Neuronal stem cell (in vitro differentiated cells): ENCODE results near the gene DSC2.
A peak's percentile ranks its signal among the peaks of the same experiment; 100 is the strongest.

Experiments used
- DNase-seq: peaks from one replicate; pipeline ENCODE4 v3.0.0-alpha.2; 2013; ENCODE audit warnings: low spot score
- H2AFZ ChIP-seq: one replicate; pipeline ENCODE4 v1.6.1; 2013; ENCODE audit warnings: mild to moderate bottlenecking, low read length, inconsistent platforms
- H2AK5ac ChIP-seq: 2 replicates; pipeline ENCODE4 v1.6.1; 2013; ENCODE audit warnings: low read depth, mild to moderate bottlenecking, inconsistent platforms, low read length, moderate library complexity, mixed read lengths
- H2BK120ac ChIP-seq: 2 replicates; pipeline ENCODE4 v1.6.1; 2013; ENCODE audit warnings: low read depth, mild to moderate bottlenecking, inconsistent platforms, low read length, moderate library complexity, mixed read lengths
- H2BK12ac ChIP-seq: one replicate; pipeline ENCODE4 v1.6.1; 2013; ENCODE audit warnings: low read length, inconsistent platforms
- H2BK15ac ChIP-seq: 2 replicates; pipeline ENCODE4 v1.6.1; 2013; ENCODE audit warnings: mild to moderate bottlenecking, low read length, inconsistent platforms, mixed read lengths
- H2BK5ac ChIP-seq: one replicate; pipeline ENCODE4 v1.6.1; 2013; ENCODE audit warnings: inconsistent platforms, mild to moderate bottlenecking, low read length, moderate library complexity
- H3K14ac ChIP-seq: one replicate; pipeline ENCODE4 v1.6.1; 2013; ENCODE audit warnings: low read length, inconsistent platforms
- H3K18ac ChIP-seq: 2 replicates; pipeline ENCODE4 v1.6.1; 2013; ENCODE audit warnings: low read length, inconsistent platforms
- H3K23ac ChIP-seq: 2 replicates; pipeline ENCODE4 v1.6.1; 2013; ENCODE audit warnings: low read depth, mild to moderate bottlenecking, mixed read lengths, low read length, inconsistent platforms; ENCODE audit not compliant: poor library complexity
- H3K27ac ChIP-seq: replicated peaks from 3 replicates; pipeline ENCODE4 v1.5.1; 2013; ENCODE audit warnings: low read length, inconsistent platforms
- H3K27me3 ChIP-seq, 3 experiments: 2 replicates each; pipeline ENCODE4 v1.6.1; 2013; ENCODE audit warnings: low read length in 3 of 3, mild to moderate bottlenecking in 2 of 3, inconsistent platforms in 1 of 3, low read depth in 1 of 3, mixed read lengths in 1 of 3, moderate library complexity in 1 of 3; ENCODE audit not compliant: control insufficient read depth in 3 of 3, insufficient read depth in 3 of 3
- H3K36me3 ChIP-seq, 2 donors: replicated peaks in 1 of 2; 2 replicates each; pipeline ENCODE4 v1.6.1; 2013; ENCODE audit warnings: low read length in 2 of 2; ENCODE audit not compliant: control insufficient read depth in 2 of 2, insufficient read depth in 2 of 2
- H3K4ac ChIP-seq: 2 replicates; pipeline ENCODE4 v1.6.1; 2013; ENCODE audit warnings: inconsistent platforms, mild to moderate bottlenecking, low read length, moderate library complexity
- H3K4me1 ChIP-seq, 2 donors: 1 replicate in 1 of 2; 2 replicates in 1 of 2; pipeline ENCODE4 v1.6.1; 2013; ENCODE audit warnings: low read length in 2 of 2, low read depth in 1 of 2; ENCODE audit not compliant: control insufficient read depth in 2 of 2, insufficient read depth in 1 of 2
- H3K4me2 ChIP-seq: one replicate; pipeline ENCODE4 v1.6.1; 2013; ENCODE audit warnings: mild to moderate bottlenecking, low read length, inconsistent platforms; ENCODE audit not compliant: insufficient read depth, poor library complexity, severe bottlenecking
- H3K4me3 ChIP-seq, 2 donors: 2 replicates each; pipeline ENCODE4 v1.5.1; 2013; ENCODE audit warnings: low read length in 2 of 2, mild to moderate bottlenecking in 2 of 2, inconsistent platforms in 1 of 2, moderate library complexity in 1 of 2
- H3K79me1 ChIP-seq: one replicate; pipeline ENCODE4 v1.6.1; 2013; ENCODE audit warnings: low read depth, mild to moderate bottlenecking, inconsistent platforms, low read length, moderate library complexity
- H3K9ac ChIP-seq: one replicate; pipeline ENCODE4 v1.6.1; 2013; ENCODE audit warnings: mild to moderate bottlenecking, low read depth, low read length, inconsistent platforms; ENCODE audit not compliant: poor library complexity
- H3K9me3 ChIP-seq, 2 donors: replicated peaks in 1 of 2; 2 replicates each; pipeline versions ENCODE3 to v1.6.1; 2013; ENCODE audit warnings: low read length in 2 of 2, mild to moderate bottlenecking in 2 of 2, inconsistent platforms in 1 of 2, low read depth in 1 of 2, mixed read lengths in 1 of 2, moderate library complexity in 1 of 2; ENCODE audit not compliant: control insufficient read depth in 2 of 2, insufficient read depth in 1 of 2
- H4K8ac ChIP-seq: one replicate; pipeline ENCODE4 v1.6.1; 2013; ENCODE audit warnings: low read depth, mild to moderate bottlenecking, inconsistent platforms, low read length, moderate library complexity
- H4K91ac ChIP-seq: one replicate; pipeline ENCODE4 v1.6.1; 2013; ENCODE audit warnings: low read length, low read depth, mild to moderate bottlenecking, inconsistent platforms; ENCODE audit not compliant: poor library complexity
- WGBS, 2 donors: extraction: QIAGEN DNeasy Blood & Tissue Kit; methylation state at CpG; one replicate each; pipeline ENCODE4 v1.1.7; 2013; ENCODE audit warnings: missing lambda C conversion rate in 2 of 2, mixed read lengths in 1 of 2; ENCODE audit not compliant: insufficient read length in 2 of 2, insufficient replicate concordance in 1 of 2; ENCODE audit errors: extremely low coverage in 2 of 2; 5-methylcytosine and 5-hydroxymethylcytosine counted together

DSC2 gene

DNA sequence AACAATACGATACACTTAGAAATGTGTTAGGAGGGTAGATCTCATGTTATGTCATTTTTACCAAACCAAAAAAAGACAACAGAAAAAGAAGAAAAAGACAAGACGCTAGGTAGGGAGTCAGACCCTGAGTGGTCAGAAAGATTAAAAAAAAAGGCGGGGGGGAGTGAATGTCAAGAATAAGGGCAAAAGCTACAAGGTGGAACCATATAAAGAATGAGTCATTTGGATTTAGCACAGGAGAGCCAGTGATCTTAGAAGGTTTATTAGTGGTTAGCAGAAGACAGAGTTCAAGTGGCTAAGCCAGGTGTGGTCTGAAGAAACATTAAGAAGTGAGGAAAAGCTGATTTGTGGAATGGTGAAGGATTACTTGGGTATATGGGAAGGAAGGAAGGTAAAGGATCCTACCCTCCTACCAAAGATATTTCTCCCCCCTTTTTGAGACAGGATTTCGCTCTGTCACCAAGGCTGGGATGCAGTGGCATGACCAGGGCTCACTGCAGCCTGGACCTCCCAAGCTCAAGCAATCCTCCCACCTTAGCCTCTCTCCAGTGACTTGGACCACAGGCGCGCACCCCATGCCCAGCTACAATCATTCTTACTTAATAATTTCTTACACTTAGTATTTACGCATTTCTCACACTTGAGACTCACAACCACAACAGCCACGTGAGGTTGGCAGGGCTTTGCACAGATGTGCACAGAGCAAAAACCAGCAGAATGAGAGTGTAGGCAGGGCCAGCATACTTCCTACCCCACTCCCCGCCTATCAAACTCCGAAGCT lies 2.6 kb downstream of the DSC2 start:
- Histone ChIP-seq H3K23ac (no peak overlapping the region), H3K27me3 (peaks cover 0 to 31% (median 0%) of the 10 kb centered on the region in 3 experiments), H2AFZ (no peak overlapping the region), H3K4me1 (peaks cover 0 to 3% of the 10 kb centered on the region in 2 donors), H2BK5ac (no peak overlapping the region), H2BK12ac (no peak overlapping the region), H4K8ac (no peak overlapping the region), H3K18ac (no peak overlapping the region), H4K91ac (no peak overlapping the region), H3K14ac (peak overlapping the region; percentile 1), H2BK120ac (no peak overlapping the region), H3K4me3 (no peak overlapping the region), H3K9me3 (no peaks in the 10 kb centered on the region), H3K4me2 (no peak overlapping the region), H3K9ac (no peak overlapping the region), H2AK5ac (no peak overlapping the region), H3K4ac (no peak overlapping the region), H3K79me1 (peaks cover 2% of the 10 kb centered on the region), H2BK15ac (no peak overlapping the region), H3K36me3 (no peaks in the 10 kb centered on the region), H3K27ac (no peak overlapping the region)
- WGBS, 2 donors, result no CpG with 5 or more reads among the region's 10 CpGs
- DNase-seq, result no peak

DNA sequence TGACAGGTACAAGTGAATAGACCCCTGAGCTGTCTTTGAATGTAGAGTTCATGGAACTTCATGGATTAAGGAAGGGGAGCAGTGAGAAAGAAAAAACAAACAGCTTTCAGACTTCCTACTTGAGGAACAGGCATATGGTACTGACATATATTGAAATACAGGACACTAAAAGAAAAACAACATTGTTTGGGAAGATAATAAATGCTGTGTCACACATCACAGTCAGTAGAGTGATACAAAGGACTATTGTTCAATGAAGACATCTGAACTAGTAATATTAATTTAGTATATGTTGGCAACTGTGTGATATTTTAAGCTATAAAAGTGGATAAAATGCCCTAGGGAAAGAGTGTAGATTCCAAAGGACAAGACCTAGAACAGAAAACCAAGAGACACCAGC lies 3.3 kb downstream of the DSC2 start:
- no peak overlapping the region for H4K91ac ChIP-seq
- no peak overlapping the region for H3K9ac ChIP-seq
- no peak overlapping the region for H3K4ac ChIP-seq
- H3K27ac ChIP-seq, result no peak overlapping the region
- no peak overlapping the region for H3K4me2 ChIP-seq
- no peak overlapping the region for H3K4me3 ChIP-seq
- no peak overlapping the region for H2BK5ac ChIP-seq
- DNase-seq, result no peak
- no peak overlapping the region for H2BK12ac ChIP-seq
- no peak overlapping the region for H3K23ac ChIP-seq
- no peak overlapping the region for H3K18ac ChIP-seq
- no peak overlapping the region for H2BK15ac ChIP-seq
- no peak overlapping the region for H3K14ac ChIP-seq
- H2AFZ ChIP-seq, result no peak overlapping the region
- no peak overlapping the region for H2BK120ac ChIP-seq
- peaks cover 2% of the 10 kb centered on the region for H3K79me1 ChIP-seq
- no peak overlapping the region for H4K8ac ChIP-seq
- H3K27me3 ChIP-seq, result peaks cover 0 to 31% (median 0%) of the 10 kb centered on the region in 3 experiments
- no peaks in the 10 kb centered on the region for H3K36me3 ChIP-seq
- peaks cover 0 to 3% of the 10 kb centered on the region in 2 donors for H3K4me1 ChIP-seq
- H2AK5ac ChIP-seq, result no peak overlapping the region
- no peaks in the 10 kb centered on the region for H3K9me3 ChIP-seq

DNA sequence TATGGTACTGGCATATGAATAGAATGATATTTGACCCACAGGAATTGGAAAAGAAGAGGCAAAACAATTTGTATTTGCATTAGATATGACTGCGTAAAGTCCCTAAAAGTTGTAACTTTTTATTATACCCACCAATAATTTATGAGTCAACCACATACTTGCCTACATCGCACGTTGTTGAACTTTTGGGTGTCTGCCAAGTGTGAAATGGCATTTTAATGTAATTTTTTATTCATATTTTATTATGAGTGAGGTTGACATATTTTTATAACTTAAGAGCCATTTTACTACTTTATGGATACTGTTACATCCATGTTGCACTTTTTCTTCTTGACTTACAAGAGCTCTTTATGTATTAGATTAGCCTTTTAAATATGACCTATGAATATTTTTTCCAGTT lies 4.6 kb downstream of the DSC2 start:
- Histone ChIP-seq H3K9ac (no peak overlapping the region), H3K18ac (no peak overlapping the region), H3K27me3 (peaks cover 0 to 22% (median 0%) of the 10 kb centered on the region in 3 experiments), H4K8ac (no peak overlapping the region), H3K14ac (no peak overlapping the region), H2BK5ac (no peak overlapping the region), H3K9me3 (peaks cover 1 to 3% of the 10 kb centered on the region in 2 donors), H3K4me2 (no peak overlapping the region), H2BK120ac (no peak overlapping the region), H2AK5ac (no peak overlapping the region), H3K4ac (no peak overlapping the region), H3K79me1 (peaks cover 2% of the 10 kb centered on the region), H2AFZ (no peak overlapping the region), H3K36me3 (no peaks in the 10 kb centered on the region), H3K27ac (no peak overlapping the region), H3K4me3 (no peak overlapping the region), H3K23ac (no peak overlapping the region), H4K91ac (no peak overlapping the region), H2BK12ac (no peak overlapping the region), H2BK15ac (no peak overlapping the region), H3K4me1 (peaks cover 0 to 3% of the 10 kb centered on the region in 2 donors)
- WGBS, 2 donors, result no CpG with 5 or more reads among the region's 3 CpGs
- no peak for DNase-seq

DNA sequence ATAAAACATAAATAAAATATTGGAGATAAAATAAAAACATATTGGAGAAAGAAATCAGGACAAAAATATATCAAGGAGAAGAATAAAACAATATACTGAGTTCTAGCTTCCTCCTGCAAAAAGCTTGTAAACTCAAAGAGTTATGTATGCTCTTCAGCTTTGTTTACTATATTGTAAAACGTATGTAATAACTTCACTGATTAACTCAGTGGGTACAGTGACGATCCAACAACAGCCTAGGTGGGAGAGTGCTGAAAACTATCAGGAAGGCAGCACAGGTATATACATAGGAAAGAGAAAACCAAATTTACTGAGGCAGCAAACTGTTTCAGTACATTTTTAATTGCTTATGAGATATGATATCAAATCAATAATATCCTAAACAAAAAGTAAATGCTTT lies 8.3 kb downstream of the DSC2 start:
- Histone ChIP-seq H3K23ac (no peak overlapping the region), H3K9ac (no peak overlapping the region), H2BK12ac (no peak overlapping the region), H4K91ac (no peak overlapping the region), H3K27ac (no peak overlapping the region), H3K79me1 (no peaks in the 10 kb centered on the region), H2BK120ac (no peak overlapping the region), H2AK5ac (no peak overlapping the region), H2BK5ac (no peak overlapping the region), H3K4ac (no peak overlapping the region), H3K36me3 (no peaks in the 10 kb centered on the region), H2AFZ (no peak overlapping the region), H2BK15ac (no peak overlapping the region), H3K14ac (no peak overlapping the region), H3K4me2 (no peak overlapping the region), H3K4me3 (no peak overlapping the region), H3K18ac (no peak overlapping the region), H3K9me3 (peaks cover 1 to 3% of the 10 kb centered on the region in 2 donors), H4K8ac (no peak overlapping the region), H3K27me3 (no peaks in the 10 kb centered on the region), H3K4me1 (no peaks in the 10 kb centered on the region)
- DNase-seq, result no peak
- no CpG with 5 or more reads among the region's 2 CpGs for WGBS, 2 donors
